GM12872 (cell line): Measurements from ENCODE around the gene CEBPA.

Experiments used
- CTCF ChIP-seq: IDR thresholded peaks from 3 replicates; pipeline ENCODE4 v1.5.1; 2011; ENCODE audit warnings: low read depth, mild to moderate bottlenecking, low read length, moderate library complexity; ENCODE audit not compliant: insufficient read depth

The CEBPA gene

GRCh38 chr19:33334271-33334670, 31.9 kb upstream of the CEBPA start:
- TF ChIP-seq CTCF = no peak

- TF ChIP-seq CTCF = no peak
These were observed 31.3 kb upstream of the CEBPA start for GRCh38 chr19:33333642-33334041.

GRCh38 chr19:33333151-33333550, 30.8 kb upstream of the CEBPA start:
- no peak for TF ChIP-seq CTCF

GRCh38 chr19:33332248-33332647, 29.9 kb upstream of the CEBPA start:
- no peak for TF ChIP-seq CTCF

GRCh38 chr19:33329736-33330135, 27.4 kb upstream of the CEBPA start:
- no peak for TF ChIP-seq CTCF

- no peak for TF ChIP-seq CTCF
These were observed 26.7 kb upstream of the CEBPA start for GRCh38 chr19:33329060-33329459.

GRCh38 chr19:33325920-33326319, 23.6 kb upstream of the CEBPA start:
- no peak for TF ChIP-seq CTCF

- TF ChIP-seq CTCF = no peak
These were observed 22.3 kb upstream of the CEBPA start for GRCh38 chr19:33324628-33325027.
